GM19351 (cell line): Measurements from ENCODE around the gene KCMF1.

Experiments used
- ATAC-seq: cut with Tn5 transposase; IDR thresholded peaks from one replicate; pipeline ENCODE4 v1.9.1; 2021; ENCODE audit warnings: mild to moderate bottlenecking, moderate library complexity; ENCODE audit not compliant: unreplicated experiment

KCMF1 gene

DNA sequence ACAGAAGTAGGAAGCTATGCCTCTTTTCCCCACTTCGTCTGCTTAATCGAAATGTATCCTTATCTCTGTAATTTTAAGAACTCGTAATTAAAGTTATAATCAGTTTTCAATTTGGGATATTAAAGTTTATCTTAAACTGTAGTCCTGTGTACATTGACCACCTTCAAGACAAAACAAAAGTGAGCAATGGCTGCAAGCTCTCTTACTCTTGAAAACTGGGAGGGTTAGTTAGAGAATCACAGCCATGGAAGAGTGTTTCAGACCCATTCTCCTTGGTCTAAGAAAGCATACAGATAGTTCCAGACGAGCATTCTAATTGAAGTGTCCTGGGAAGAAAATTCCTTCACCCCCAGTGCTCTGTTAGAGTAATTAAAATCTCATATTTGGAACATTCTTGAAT is 2.0 kb downstream of the KCMF1 start:
- no peak for ATAC-seq

DNA sequence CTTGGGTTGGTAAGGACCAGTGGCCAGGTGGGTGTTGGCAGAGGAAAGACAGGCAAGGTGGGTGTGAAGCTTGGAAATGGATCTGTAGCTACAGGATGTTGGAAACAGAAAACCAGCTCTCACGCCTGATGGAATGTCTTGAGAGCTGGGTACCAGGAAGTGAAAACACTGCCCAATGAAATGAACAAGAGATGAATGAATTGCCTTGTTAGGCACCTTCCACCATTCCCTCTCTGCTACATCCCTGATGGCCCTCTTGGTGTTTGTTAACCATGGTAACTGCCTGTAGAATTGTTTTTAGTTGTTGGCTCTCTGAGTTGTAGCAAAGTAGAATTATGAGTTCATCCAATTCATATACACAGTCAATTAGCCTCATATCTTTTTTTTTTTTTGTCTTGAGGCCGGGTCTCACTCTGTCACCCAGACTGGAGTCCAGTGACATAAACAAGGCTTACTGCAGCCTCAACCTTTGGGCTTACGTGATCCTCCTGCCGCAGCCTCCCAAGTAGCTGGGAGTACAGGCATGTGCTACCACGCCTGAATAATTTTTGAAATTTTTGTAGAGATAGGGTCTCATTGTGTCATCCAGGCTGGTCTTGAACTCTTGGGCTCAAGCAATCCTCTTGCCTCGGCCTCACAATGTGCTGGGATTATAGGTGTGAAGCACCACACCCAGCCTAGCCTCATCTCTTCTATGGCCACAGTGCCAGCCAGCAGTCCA is 9.5 kb downstream of the KCMF1 start:
- ATAC-seq = no peak

DNA sequence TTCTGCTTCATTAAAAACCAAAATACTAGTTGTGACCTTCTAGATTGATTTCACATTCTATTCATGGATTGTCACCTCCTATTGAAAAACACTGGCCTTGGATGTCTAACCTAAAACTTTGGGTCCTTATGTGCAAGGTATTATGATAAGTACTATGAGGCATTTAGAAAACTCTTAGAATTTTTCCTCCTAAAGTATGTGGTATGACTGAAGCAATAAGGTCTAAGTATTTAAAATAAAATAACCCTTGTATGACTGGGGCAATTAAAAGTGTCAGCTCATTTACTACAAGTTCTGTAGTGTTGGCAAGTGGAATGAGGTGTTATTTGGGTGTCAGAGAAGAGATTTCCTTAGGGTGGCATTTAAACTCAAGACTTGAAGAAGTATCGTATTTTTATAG is 15.1 kb downstream of the KCMF1 start:
- no peak for ATAC-seq

DNA sequence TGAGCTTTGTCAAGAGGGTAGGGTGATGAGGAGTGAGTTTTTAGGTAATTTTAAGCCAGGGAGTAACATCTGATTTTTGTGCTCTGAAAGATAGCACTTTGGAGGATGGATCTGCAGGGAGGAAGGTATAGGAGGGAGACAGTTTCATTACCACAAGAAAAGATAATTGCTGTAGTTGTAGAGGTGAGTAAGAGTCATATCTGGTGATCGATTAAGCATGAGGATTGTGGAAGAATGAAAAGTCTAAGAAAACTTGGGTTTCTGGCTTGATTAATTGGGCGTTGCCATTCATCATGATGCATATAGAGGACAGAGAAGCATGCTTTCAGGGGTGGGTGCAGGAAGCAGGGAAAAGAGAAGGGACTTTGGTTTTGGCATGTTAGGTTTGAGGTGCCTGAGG is 18.5 kb downstream of the KCMF1 start:
- no peak for ATAC-seq

DNA sequence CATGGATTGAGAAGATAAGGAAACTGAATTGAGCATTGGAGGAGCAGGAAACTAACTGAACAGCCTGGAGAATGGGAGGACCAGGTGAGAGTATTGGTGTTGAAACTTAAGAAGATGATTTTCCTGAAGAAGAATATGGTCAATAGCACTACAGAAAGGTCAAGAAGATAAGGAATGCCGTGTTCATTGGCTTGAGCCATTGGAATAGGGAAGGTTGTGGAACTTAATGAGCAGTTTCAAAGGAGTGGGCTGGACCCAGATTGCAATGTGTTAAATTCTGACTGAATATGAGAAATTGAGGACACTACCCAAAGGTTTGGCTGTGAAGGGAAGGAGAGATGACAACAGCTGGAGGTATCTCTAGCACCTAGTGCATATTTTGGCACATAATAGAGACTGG is 19.0 kb downstream of the KCMF1 start:
- no peak for ATAC-seq

DNA sequence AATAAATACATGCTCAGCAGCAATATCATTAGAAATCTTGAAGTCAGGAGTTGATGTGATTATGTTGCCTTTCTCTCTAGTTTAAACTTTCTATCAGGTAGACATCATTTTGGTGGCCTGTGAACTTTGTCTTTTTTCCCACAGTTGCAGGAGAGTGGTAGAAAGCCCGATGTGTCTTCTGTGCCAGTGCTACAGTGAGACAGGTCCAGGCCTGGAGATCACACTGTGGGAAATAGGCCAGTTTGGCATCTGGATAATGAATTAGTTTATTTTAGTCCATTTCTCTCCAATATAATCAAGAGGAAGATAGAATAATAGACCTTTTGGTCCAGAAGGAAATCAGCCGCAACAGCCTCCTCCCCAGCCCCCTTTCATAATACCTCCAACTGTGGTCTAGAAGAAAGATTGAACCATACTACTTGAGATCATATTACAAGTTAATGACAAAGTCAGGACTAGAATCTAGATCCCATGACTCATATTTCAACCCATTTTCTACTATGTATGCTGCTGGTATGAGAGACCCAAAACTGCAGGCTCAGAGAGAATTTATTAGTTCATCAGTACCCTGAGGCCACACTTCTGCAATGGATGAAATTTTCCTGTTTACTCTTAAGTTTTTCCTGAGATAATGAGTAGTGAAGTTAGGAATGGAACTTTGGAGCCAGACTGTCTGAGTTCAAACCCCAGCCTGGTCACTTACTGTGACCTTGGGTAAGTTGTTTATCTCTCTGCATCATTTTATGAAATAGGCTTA is 20.6 kb downstream of the KCMF1 start:
- ATAC-seq = no peak

DNA sequence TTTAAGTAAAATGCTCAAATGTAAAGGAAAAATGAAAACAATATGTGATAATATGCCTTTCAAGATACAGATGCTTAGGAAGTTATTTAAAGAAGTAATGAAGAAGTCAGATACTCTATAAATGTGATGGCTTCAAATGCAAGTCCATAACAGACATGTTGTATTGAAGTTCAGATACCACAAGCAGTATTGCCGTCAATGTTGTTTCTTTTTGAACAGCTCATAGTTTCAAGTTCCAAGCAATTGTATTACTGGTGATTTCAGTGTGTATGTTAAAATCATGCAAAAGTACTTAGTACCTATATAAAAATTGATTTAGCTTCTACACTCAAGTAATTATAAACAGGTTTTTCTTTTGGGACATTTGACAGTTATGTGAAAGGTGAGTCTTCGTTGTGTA is 24.9 kb downstream of the KCMF1 start:
- ATAC-seq = no peak

DNA sequence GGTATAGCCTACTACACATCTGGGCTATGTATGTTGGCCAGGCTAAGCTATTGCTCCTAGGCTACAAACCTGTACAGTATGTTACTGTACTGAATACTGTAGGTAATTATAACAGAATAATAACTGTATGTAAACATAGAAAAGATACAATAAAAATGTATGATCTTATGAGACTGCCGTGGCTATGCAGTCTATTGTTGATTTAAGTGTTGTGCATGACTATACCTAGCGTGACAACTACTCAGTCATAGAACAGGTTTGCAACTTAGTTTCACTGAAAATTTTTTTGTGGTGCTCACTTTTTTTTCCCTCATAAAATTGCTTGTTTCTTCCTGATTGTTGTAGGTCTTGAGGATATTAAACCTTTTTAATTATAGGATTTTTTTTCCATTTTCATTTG is 25.9 kb downstream of the KCMF1 start:
- ATAC-seq = no peak

DNA sequence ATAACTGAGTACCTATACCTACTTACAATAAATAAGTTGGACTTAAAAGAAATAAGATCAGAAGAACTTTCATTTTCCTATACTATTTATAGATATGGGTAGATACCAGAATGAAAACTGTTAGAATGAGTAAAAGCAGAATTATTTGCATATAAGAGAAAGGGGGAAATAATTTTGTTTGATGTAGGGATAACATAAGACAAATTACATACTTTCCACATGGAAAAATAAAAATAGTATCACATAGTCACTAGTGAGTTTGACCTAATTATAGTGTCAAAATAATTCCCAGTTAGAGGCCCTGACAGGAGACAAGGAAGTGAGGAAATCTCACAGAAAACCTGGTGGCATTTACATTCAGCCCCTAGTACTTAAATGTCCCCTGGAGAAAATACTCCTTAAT is 28.6 kb downstream of the KCMF1 start:
- peak; percentile 61 for ATAC-seq

DNA sequence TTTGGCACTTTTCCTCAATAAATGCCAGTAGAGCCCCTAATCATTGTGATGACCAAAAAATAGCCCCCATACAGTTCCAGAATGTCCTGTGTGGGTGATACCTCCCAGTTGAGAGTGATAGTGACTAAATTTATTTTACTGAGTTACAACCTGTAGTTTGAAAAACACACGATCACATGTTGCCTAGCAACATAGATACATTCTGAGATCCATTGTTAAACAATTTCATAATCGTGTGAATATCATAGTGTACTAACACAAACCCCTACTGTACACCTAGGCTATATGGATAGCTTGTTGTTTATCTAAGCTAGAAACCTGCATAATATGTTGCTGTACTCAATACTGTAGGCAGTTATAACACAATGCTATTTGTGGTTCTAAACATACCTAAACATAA is 30.6 kb downstream of the KCMF1 start:
- ATAC-seq = no peak

DNA sequence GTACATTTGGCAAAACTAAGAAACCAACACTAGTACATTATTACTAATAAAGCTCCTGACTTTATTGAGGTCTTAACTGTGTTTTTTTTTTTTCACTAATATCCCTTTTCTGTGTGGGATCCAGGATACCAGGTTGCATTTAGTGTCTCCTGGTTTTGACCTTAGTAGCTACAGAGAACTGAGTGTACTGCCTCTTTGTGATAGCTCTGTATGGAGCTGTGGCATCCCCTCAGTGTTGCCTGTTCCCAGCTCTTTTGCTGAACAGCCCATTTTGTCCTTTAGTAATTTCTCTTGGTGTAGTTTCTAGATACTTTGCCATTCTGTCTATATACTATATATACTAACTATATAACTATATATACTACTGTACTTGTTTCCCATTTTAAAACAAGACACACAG is 31.6 kb downstream of the KCMF1 start:
- ATAC-seq = no peak

DNA sequence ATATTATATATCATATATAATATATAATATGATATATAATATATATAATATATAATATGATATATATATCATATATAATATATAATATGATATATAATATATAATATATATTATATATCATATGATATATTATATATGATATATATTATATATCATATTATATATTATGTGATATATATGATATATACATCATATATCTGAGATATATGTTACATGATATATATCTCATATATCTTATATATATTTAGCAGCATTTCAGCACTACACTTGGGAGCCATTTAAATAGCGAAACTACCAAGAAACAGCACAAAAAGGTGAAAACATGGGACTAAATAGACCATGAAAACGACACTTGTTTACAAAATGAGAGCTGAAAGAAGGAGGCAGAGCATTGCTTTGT is 37.3 kb downstream of the KCMF1 start:
- no peak for ATAC-seq

DNA sequence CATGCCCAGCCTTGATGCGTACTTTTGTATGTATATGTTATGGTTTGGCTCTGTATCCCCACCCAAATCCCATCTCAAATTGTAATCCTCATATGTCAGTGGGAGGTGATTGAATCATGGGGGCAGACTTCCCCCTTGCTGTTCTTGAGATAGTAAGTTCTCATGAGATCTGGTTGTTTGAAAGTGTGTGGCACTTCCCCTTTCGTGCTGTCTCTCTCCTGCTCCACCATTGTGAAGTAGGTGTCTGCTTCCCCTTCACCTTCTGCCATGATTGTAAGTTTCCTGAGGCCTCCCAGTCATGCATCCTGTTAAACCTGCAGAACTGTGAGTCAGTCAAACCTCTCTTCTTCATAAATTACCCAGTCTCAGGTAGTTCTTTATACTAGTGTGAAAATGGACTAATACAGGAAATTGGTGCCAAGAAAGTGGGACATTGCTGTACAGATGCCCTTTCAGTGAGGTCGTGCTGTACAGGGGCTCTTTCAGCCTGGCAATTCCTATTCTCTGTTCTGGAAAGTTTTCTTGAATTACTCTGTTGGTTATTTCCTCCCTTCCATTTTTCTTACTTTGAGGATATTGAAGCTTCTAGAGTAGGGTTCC is 38.2 kb downstream of the KCMF1 start:
- ATAC-seq = peak; percentile 49

DNA sequence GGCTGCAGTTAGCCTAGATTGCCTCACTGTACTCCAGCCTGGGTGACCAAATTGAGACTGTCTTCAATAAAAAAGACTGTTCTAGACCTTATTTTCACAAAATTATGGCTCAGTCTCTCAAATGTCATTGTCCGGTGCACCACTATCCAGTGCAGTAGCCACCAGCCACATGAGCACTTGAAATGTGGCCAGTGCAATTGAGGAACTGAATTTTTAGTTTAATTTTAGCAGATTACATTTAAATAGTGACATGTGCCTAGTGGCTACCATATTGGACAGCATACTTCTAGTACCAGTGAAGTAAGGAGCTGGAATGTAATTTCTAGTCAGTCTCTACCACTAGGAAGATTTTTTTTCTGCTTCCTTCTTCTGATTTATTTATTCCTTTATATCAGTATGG is 39.4 kb downstream of the KCMF1 start:
- ATAC-seq = no peak

DNA sequence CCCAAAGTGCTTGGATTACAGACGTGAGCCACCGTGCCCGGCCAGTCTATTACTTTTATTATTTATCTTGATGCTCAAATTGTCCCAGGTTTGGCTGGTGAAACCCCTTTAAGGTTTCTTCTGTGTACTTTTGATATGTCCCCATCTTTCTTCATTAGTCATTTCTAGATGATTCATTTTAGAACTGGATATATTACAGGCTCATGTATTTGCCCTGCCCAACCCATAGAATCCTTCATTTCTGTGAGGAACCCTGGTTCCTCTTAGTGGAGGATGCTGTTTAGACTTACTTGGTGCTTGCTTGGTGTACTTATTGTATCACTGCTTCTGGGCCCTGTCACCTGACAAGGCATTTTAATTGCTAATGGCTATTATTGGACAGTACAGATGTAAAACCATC is 40.1 kb downstream of the KCMF1 start:
- ATAC-seq = no peak

DNA sequence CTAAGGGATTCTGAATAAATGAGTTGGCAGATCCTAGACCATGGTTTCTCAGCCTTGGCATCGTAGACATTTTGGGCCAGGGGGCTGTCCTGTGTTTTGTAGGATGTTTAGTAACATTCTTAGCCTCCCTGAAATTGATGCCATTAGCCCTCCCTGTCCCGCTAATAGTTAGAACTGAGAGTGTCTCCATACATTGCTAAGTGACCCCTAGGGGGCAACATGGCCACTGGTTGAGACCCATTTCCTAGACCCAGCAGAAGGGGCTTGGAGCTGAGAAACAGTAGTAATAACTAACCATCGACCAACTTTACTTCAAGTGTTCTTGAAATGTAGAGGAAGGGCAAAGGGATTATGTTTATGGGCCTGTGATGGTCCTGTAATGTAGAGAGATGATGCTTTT is 40.8 kb downstream of the KCMF1 start:
- ATAC-seq = no peak

DNA sequence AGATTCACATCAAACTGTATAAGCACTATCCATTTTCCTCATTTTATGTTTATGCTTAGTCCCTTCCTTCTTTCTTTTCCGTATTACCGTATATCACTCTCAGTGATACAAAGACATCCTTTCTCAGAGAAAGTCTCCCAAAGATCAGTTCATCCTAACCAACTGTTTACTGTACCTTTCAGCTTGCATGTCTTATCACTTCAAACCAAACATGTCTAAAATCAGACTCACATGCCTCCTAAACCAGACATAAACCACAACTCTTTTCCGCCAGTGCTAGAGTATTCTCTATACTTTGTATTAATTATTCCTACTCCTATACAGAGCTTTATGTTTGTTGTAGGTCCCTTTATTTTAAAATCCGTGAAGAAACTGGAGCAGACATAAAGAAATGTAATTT is 41.5 kb downstream of the KCMF1 start:
- ATAC-seq = no peak

DNA sequence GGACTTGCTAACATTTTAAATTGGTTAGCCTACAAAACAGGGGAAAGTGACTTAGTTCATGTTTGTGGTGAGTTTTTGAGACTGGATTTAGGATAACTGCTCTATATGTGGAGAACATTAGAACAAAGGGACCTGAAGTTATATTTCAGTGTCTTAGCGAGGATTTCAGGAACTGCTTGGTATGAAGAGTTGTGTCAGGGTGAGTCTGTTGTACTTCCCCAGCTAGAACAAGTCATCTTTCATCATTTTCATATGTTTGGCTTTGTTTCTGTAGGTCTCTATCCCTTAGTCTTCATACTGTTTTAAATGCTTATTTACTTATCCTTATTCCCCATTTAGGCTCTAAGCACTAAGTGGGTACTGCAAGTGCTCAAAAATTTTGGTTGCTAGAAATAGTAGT is 41.9 kb downstream of the KCMF1 start:
- ATAC-seq = no peak

DNA sequence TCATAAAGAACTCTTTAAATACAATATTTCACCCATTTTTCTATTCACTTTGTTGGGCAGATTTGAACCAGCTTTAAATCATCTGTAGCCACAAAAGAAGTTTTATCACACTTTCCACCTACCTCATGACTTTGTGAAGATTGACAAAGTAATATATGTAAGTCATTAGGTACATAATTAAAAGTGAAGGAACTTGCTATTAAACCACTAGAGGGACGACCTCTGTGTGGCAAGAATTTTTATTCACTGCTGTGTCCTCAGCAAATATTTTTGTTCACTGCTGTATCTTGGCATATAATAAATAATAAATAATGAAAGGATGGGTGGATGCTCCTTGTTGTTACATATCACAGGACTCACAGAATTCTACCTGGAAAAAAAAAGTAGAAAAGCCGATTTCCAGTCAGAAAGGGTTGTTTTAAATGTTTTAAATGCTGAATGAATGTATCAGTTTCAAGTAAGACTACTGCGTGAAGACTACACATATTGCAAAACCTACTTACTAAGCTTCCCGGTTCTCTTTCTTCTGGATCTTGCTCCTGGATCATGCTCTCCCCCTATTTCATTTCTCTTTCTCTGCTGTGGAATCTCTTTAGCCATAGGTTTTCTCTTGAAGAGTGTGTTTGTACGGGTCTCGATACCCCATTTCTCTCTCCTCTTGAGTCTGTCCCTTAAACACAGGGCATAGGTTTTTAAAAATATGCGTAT is 44.8 kb downstream of the KCMF1 start:
- ATAC-seq = no peak

DNA sequence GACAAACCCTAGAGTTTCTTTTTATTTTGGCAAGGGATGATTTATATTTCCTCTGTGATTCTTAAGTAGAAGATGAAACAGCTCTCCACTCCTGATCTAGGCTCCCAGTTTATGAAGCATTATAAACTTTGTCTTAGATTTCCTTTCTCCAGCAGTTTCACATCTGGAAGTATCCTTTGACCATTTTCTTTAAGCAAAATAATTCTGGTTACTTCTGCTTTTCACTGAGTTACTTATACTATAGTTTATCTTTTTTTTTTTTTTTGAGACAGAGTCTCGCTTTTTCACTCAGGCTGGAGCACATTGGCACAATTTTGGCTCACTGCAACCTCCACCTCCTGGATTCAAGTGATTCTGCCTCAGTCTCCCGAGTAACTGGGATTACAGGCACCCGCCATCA is 45.5 kb downstream of the KCMF1 start:
- ATAC-seq = no peak

DNA sequence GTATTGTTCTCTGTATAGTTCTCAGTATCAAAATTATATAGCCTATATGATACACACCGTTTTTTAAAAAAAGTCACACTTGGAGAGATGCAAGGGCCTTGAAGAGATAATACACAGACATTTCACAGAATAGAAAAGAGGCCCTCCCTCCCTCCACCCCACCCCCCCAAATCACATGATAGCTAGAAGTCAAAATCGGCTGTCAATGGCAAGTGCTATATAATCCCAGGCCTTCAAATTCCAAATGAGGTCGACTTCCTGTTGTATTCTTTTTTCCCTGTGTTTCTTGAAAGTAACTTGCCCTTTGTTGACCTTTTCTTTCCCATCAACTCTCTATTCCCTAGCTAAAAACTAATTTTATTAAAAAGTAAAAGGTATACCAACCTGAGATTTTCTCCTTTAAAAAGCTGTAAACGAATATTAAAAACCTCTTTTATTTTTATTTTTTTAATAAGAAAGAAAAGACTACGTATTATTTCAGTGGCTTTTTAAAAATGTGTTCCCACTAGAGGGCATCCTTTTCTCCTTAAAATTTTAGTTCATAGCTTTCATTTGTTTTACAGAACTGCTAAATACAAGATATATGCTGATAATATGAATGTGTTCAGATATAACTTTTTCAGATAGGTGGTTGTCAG is 46.6 kb downstream of the KCMF1 start:
- ATAC-seq = no peak
